WTC11 (cell line): Measurements from ENCODE around the gene ATP13A1. TPM values are rescaled to one million over a fixed set of nuclear protein-coding genes. Genes with fewer than 3 reads are reported as not detected.

Experiments
- ATAC-seq: fragments of 200-7000 bp; cut with Tn5 transposase; 2 replicates; pipeline ENCODE4 v1.10.0; 2021; ENCODE audit warnings: mild to moderate bottlenecking, moderate library complexity
- CTCF ChIA-PET: fragments of 300-600 bp; sonication (Branson Sonifier 250); formaldehyde crosslinking; loops from one replicate; lab custom pipeline; 2021; ENCODE audit warnings: antibody characterized with exemption; lab: Charles Lee
- POLR2A ChIA-PET: fragments of 350-600 bp; sonication (Branson Sonifier 250); formaldehyde crosslinking; loops from one replicate; lab custom pipeline; 2021; ENCODE audit warnings: antibody characterized with exemption; lab: Charles Lee
- DNase-seq: peaks from one replicate; pipeline ENCODE4 v3.0.0; 2021; ENCODE audit warnings: low spot score
- H3K27ac Mint-ChIP-seq: 2 replicates; pipeline ENCODE4 v1.8.0; 2021; ENCODE audit warnings: mixed read lengths
- H3K27me3 Mint-ChIP-seq: 2 replicates; pipeline ENCODE4 v1.8.0; 2021; ENCODE audit warnings: low read depth, mild to moderate bottlenecking, moderate library complexity, mixed read lengths
- H3K36me3 Mint-ChIP-seq: 2 replicates; pipeline ENCODE4 v1.8.0; 2021; ENCODE audit warnings: mixed read lengths
- H3K4me1 Mint-ChIP-seq: 2 replicates; pipeline ENCODE4 v1.8.0; 2022; ENCODE audit warnings: mixed read lengths
- H3K4me3 Mint-ChIP-seq: 2 replicates; pipeline ENCODE4 v1.8.0; 2021; ENCODE audit warnings: mild to moderate bottlenecking, moderate library complexity, mixed read lengths
- H3K9me3 Mint-ChIP-seq: 2 replicates; pipeline ENCODE4 v1.8.0; 2021; ENCODE audit warnings: mixed read lengths
- ATF2 ChIP-seq: sonication (generic); formaldehyde crosslinking; IDR thresholded peaks from 2 replicates; pipeline ENCODE4 v1.8.1; 2022; ENCODE audit warnings: low read depth, missing genetic modification reagents, borderline replicate concordance
- CREM ChIP-seq: sonication (generic); formaldehyde crosslinking; IDR thresholded peaks from 2 replicates; pipeline ENCODE4 v1.8.1; 2022; ENCODE audit warnings: mild to moderate bottlenecking, missing genetic modification reagents, moderate library complexity
- IRF2 ChIP-seq: sonication (generic); formaldehyde crosslinking; IDR thresholded peaks from 2 replicates; pipeline ENCODE4 v1.8.0; 2022; ENCODE audit warnings: low read depth, missing genetic modification reagents, borderline replicate concordance
- MAX ChIP-seq: sonication (generic); formaldehyde crosslinking; IDR thresholded peaks from 2 replicates; pipeline ENCODE4 v1.8.0; 2022; ENCODE audit warnings: mild to moderate bottlenecking, missing genetic modification reagents
- MLX ChIP-seq: sonication (generic); formaldehyde crosslinking; IDR thresholded peaks from 2 replicates; pipeline ENCODE4 v1.8.1; 2023; ENCODE audit warnings: mild to moderate bottlenecking, missing genetic modification reagents, moderate library complexity
- RELA ChIP-seq: sonication (generic); formaldehyde crosslinking; IDR thresholded peaks from 2 replicates; pipeline ENCODE4 v1.8.1; 2022; ENCODE audit warnings: missing genetic modification reagents, mild to moderate bottlenecking, borderline replicate concordance
- TEAD4 ChIP-seq: sonication (generic); formaldehyde crosslinking; IDR thresholded peaks from 2 replicates; pipeline ENCODE4 v1.8.0; 2022; ENCODE audit warnings: mild to moderate bottlenecking, missing genetic modification reagents
- ZBTB21 ChIP-seq: sonication (generic); formaldehyde crosslinking; IDR thresholded peaks from 2 replicates; pipeline ENCODE4 v1.8.1; 2023; ENCODE audit warnings: mild to moderate bottlenecking, missing genetic modification reagents, borderline replicate concordance
- ZMAT4 ChIP-seq: fragments of 250-450 bp; sonication (Bioruptor Pico); IDR thresholded peaks from 2 replicates; pipeline ENCODE4 v1.9.0; 2021; ENCODE audit warnings: mild to moderate bottlenecking
- ZNF281 ChIP-seq: sonication (generic); formaldehyde crosslinking; IDR thresholded peaks from 2 replicates; pipeline ENCODE4 v1.8.0; 2023; ENCODE audit warnings: mild to moderate bottlenecking, missing genetic modification reagents
- ZNF396 ChIP-seq: fragments of 250-450 bp; sonication (Bioruptor Pico); IDR thresholded peaks from 2 replicates; pipeline ENCODE4 v1.8.0; 2021; ENCODE audit warnings: mild to moderate bottlenecking, moderate library complexity, borderline replicate concordance
- ZNF425 ChIP-seq: fragments of 250-450 bp; sonication (Bioruptor Pico); conservative IDR thresholded peaks from 2 replicates; pipeline ENCODE4 v1.9.0; 2021; ENCODE audit warnings: mild to moderate bottlenecking
- ZNF512 ChIP-seq: sonication (generic); formaldehyde crosslinking; IDR thresholded peaks from 2 replicates; pipeline ENCODE4 v1.8.1; 2022; ENCODE audit warnings: missing genetic modification reagents, borderline replicate concordance
- ZSCAN18 ChIP-seq: fragments of 250-450 bp; sonication (Bioruptor Pico); IDR thresholded peaks from 2 replicates; pipeline ENCODE4 v2.1.2; 2022; ENCODE audit warnings: mild to moderate bottlenecking, moderate library complexity
- total RNA-seq: library from RNA; stranded (reverse); gene quantifications from 3 replicates; pipeline ENCODE4 v1.2.3, GENCODE V29; 2021

The ATP13A1 gene
- total RNA-seq, 1 experiment from 2014 or later: 82.6 TPM

GRCh38 chr19:19711934-19712828, 48.7 kb upstream of the ATP13A1 start:
- ATAC-seq: no peak
- Mint-ChIP-seq H3K9me3 (peaks cover 88% of the 10 kb centered on the region), H3K4me3 (no peak overlapping the region), H3K27me3 (peaks cover 8% of the 10 kb centered on the region), H3K36me3 (peaks cover 96% of the 10 kb centered on the region), H3K4me1 (no peaks in the 10 kb centered on the region), H3K27ac (no peak overlapping the region)
- no peak for DNase-seq
- ChIA-PET CTCF (no interaction called here), POLR2A (no interaction called here)
- no peak for TF ChIP-seq MAX
- no peak for TF ChIP-seq MLX (CRISPR knock-in tag)
- no peak for TF ChIP-seq ZNF281 (CRISPR knock-in tag)
- no peak for TF ChIP-seq ZNF425 (CRISPR knock-in tag)
- TF ChIP-seq ATF2 (CRISPR knock-in tag): no peak
- no peak for TF ChIP-seq RELA (CRISPR knock-in tag)
- TF ChIP-seq ZMAT4 (CRISPR knock-in tag): no peak
- TF ChIP-seq CREM (CRISPR knock-in tag): no peak
- no peak for TF ChIP-seq ZBTB21 (CRISPR knock-in tag)
- no peak for TF ChIP-seq ZNF512 (CRISPR knock-in tag)
- no peak for TF ChIP-seq ZSCAN18 (CRISPR knock-in tag)
- no peak for TF ChIP-seq TEAD4 (CRISPR knock-in tag)
- no peak for TF ChIP-seq IRF2
- TF ChIP-seq ZNF396 (CRISPR knock-in tag): no peak
